A549 (cell line): ENCODE data around the gene EXOC3.

Experiments used
- CEBPB ChIP-seq, 2 experiments: fragments of >200 bp in 1 of 2; sonication (Bioruptor Twin) in 1 of 2; formaldehyde crosslinking in 1 of 2; IDR thresholded peaks; 2 replicates each; pipeline ENCODE4 v1.6.1; 2012 to 2016
- EP300 ChIP-seq, 2 experiments: fragments of >200 bp; sonication (Bioruptor Twin); formaldehyde crosslinking; IDR thresholded peaks; 2 replicates in 1 of 2; 3 replicates in 1 of 2; pipeline ENCODE4 v1.6.1; 2016 to 2017
- ESRRA ChIP-seq: fragments of 150-350 bp; IDR thresholded peaks from 2 replicates; pipeline ENCODE4 v1.6.1; 2014; ENCODE audit warnings: mild to moderate bottlenecking, low read length, borderline replicate concordance
- HDAC2 ChIP-seq: fragments of 200-600 bp; sonication (generic); IDR thresholded peaks from 2 replicates; pipeline ENCODE4 v1.6.1; 2016
- JUNB ChIP-seq: fragments of >200 bp; sonication (Bioruptor Twin); formaldehyde crosslinking; IDR thresholded peaks from 2 replicates; pipeline ENCODE4 v1.6.1; 2016
- MAZ ChIP-seq: fragments of 150-350 bp; IDR thresholded peaks from 2 replicates; pipeline ENCODE4 v1.6.1; 2014; ENCODE audit warnings: antibody characterized with exemption, low read depth, low read length, borderline replicate concordance
- POLR2A ChIP-seq: IDR thresholded peaks from 2 replicates; pipeline ENCODE4 v1.6.1; 2012; ENCODE audit warnings: mild to moderate bottlenecking, low read length
- RCOR1 ChIP-seq: fragments of 150-350 bp; IDR thresholded peaks from 2 replicates; pipeline ENCODE4 v1.6.1; 2014; ENCODE audit warnings: antibody characterized with exemption, low read length, low read depth
- RFX5 ChIP-seq: fragments of 450-650 bp; IDR thresholded peaks from 2 replicates; pipeline ENCODE4 v1.7.1; 2014; ENCODE audit warnings: antibody characterized with exemption, mild to moderate bottlenecking, moderate library complexity
- TF ChIP-seq, protein P1 (sequence below): fragments of >200 bp; sonication (Bioruptor Twin); formaldehyde crosslinking; IDR thresholded peaks from 3 replicates; pipeline ENCODE4 v1.5.1; 2016
- TF ChIP-seq, protein P2 (sequence below): fragments of >200 bp; sonication (Bioruptor Twin); formaldehyde crosslinking; IDR thresholded peaks from 2 replicates; pipeline ENCODE4 v1.6.1; 2016
- TF ChIP-seq, protein P3 (sequence below): IDR thresholded peaks from 2 replicates; pipeline ENCODE4 v1.6.1; 2012
- TF ChIP-seq, protein P4 (sequence below): fragments of 200-600 bp; sonication (generic); IDR thresholded peaks from 2 replicates; pipeline ENCODE4 v1.6.1; 2016; ENCODE audit warnings: antibody characterized with exemption, mild to moderate bottlenecking, moderate library complexity
- TF ChIP-seq, protein P5 (sequence below): fragments of >200 bp; sonication (Bioruptor Twin); formaldehyde crosslinking; IDR thresholded peaks from 3 replicates; pipeline ENCODE4 v1.6.1; 2016

DNA sequence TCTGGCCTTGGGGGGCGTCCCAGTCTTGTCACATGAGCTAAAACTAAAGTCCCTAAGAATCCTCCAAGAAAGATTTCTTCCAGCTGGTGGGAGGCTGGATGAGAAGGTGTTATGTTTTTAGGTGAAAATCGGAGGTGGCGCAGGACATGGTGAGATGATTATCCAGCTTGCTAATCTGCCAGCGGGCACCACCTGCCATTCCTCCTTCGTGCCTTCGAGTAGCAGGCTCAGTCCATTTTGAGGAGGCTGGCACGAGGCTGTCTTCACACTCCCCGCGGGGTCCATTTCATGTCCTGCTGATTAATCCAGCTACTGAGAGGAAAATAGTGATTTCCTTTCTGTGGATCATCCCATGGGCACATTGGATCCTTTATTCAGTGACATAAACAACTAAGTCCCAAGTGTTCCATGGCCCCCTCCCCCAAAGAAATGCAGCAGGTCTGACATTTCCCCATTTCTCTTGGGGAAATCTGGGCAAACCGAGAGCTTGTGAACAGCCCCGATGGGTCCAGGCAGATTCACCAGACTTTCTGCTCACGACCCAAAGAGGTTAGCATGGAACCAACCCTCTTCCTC, 38.2 kb upstream of the EXOC3 start:
- TF ChIP-seq, protein P1, sequence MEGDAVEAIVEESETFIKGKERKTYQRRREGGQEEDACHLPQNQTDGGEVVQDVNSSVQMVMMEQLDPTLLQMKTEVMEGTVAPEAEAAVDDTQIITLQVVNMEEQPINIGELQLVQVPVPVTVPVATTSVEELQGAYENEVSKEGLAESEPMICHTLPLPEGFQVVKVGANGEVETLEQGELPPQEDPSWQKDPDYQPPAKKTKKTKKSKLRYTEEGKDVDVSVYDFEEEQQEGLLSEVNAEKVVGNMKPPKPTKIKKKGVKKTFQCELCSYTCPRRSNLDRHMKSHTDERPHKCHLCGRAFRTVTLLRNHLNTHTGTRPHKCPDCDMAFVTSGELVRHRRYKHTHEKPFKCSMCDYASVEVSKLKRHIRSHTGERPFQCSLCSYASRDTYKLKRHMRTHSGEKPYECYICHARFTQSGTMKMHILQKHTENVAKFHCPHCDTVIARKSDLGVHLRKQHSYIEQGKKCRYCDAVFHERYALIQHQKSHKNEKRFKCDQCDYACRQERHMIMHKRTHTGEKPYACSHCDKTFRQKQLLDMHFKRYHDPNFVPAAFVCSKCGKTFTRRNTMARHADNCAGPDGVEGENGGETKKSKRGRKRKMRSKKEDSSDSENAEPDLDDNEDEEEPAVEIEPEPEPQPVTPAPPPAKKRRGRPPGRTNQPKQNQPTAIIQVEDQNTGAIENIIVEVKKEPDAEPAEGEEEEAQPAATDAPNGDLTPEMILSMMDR = no peak
- TF ChIP-seq RCOR1 = no peak
- TF ChIP-seq, protein P2, sequence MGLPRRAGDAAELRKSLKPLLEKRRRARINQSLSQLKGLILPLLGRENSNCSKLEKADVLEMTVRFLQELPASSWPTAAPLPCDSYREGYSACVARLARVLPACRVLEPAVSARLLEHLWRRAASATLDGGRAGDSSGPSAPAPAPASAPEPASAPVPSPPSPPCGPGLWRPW = no peak
- TF ChIP-seq MAZ = no peak
- no peak for TF ChIP-seq POLR2A
- TF ChIP-seq, protein P3, sequence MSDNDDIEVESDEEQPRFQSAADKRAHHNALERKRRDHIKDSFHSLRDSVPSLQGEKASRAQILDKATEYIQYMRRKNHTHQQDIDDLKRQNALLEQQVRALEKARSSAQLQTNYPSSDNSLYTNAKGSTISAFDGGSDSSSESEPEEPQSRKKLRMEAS = no peak
- TF ChIP-seq CEBPB (IDR thresholded peaks at IDR 0.05) = no peak
- TF ChIP-seq HDAC2 = no peak
- no peak for TF ChIP-seq JUNB
- TF ChIP-seq RFX5 = no peak
- TF ChIP-seq, protein P4, sequence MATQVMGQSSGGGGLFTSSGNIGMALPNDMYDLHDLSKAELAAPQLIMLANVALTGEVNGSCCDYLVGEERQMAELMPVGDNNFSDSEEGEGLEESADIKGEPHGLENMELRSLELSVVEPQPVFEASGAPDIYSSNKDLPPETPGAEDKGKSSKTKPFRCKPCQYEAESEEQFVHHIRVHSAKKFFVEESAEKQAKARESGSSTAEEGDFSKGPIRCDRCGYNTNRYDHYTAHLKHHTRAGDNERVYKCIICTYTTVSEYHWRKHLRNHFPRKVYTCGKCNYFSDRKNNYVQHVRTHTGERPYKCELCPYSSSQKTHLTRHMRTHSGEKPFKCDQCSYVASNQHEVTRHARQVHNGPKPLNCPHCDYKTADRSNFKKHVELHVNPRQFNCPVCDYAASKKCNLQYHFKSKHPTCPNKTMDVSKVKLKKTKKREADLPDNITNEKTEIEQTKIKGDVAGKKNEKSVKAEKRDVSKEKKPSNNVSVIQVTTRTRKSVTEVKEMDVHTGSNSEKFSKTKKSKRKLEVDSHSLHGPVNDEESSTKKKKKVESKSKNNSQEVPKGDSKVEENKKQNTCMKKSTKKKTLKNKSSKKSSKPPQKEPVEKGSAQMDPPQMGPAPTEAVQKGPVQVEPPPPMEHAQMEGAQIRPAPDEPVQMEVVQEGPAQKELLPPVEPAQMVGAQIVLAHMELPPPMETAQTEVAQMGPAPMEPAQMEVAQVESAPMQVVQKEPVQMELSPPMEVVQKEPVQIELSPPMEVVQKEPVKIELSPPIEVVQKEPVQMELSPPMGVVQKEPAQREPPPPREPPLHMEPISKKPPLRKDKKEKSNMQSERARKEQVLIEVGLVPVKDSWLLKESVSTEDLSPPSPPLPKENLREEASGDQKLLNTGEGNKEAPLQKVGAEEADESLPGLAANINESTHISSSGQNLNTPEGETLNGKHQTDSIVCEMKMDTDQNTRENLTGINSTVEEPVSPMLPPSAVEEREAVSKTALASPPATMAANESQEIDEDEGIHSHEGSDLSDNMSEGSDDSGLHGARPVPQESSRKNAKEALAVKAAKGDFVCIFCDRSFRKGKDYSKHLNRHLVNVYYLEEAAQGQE = no peak
- TF ChIP-seq ESRRA = no peak
- TF ChIP-seq, protein P5, sequence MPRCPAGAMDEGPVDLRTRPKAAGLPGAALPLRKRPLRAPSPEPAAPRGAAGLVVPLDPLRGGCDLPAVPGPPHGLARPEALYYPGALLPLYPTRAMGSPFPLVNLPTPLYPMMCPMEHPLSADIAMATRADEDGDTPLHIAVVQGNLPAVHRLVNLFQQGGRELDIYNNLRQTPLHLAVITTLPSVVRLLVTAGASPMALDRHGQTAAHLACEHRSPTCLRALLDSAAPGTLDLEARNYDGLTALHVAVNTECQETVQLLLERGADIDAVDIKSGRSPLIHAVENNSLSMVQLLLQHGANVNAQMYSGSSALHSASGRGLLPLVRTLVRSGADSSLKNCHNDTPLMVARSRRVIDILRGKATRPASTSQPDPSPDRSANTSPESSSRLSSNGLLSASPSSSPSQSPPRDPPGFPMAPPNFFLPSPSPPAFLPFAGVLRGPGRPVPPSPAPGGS = no peak
- TF ChIP-seq EP300 (IDR thresholded peaks at IDR 0.05) = no peak
